Erythroblast (primary cell): Measurements from ENCODE around the gene KCNG2.

ENCODE experiments used
- GATA1 ChIP-seq: IDR thresholded peaks from 2 replicates; pipeline ENCODE4 v1.6.1; 2011; ENCODE audit warnings: low read depth, mild to moderate bottlenecking, control low read depth, low read length, moderate library complexity
- POLR2A ChIP-seq: IDR thresholded peaks from 2 replicates; pipeline ENCODE4 v1.6.1; 2011; ENCODE audit warnings: mild to moderate bottlenecking, low read length

- TF ChIP-seq POLR2A (no peak), GATA1 (no peak)
Measured at GRCh38 chr18:79789901-79790890, 7.5 kb upstream of the KCNG2 start.
